GM23338 (cell line): ENCODE results near the gene ABHD16A. TPM values are rescaled to one million over a fixed set of nuclear protein-coding genes. Genes with fewer than 3 reads are reported as not detected.

Source experiments
- ATAC-seq: fragments of 200-7000 bp; cut with Tn5 transposase; 3 replicates; pipeline ENCODE4 v1.9.1; 2020
- DNase-seq: peaks from one replicate; pipeline ENCODE4 v3.0.0-alpha.2; 2015; ENCODE audit warnings: low spot score
- H2AFZ ChIP-seq: fragments of 200-600 bp; sonication (generic); 2 replicates; pipeline ENCODE4 v1.8.0; 2016; ENCODE audit warnings: antibody characterized with exemption, mild to moderate bottlenecking, moderate library complexity
- H3F3A ChIP-seq: fragments of 200-600 bp; sonication (generic); replicated peaks from 2 replicates; pipeline ENCODE4 v1.8.0; 2017; ENCODE audit warnings: antibody characterized with exemption, mixed run types, low read depth
- H3K27ac ChIP-seq: fragments of 200-600 bp; sonication (generic); 2 replicates; pipeline ENCODE4 v1.6.1; 2016; ENCODE audit warnings: low read depth
- H3K27me3 ChIP-seq: fragments of 200-600 bp; sonication (generic); 2 replicates; pipeline ENCODE4 v1.8.0; 2016; ENCODE audit warnings: mild to moderate bottlenecking, mixed run types, moderate library complexity; ENCODE audit not compliant: insufficient read depth
- H3K36me3 ChIP-seq: fragments of 200-600 bp; sonication (generic); 2 replicates; pipeline ENCODE4 v1.8.0; 2016; ENCODE audit warnings: mild to moderate bottlenecking; ENCODE audit not compliant: insufficient read depth
- H3K4me1 ChIP-seq: fragments of 200-600 bp; sonication (generic); 2 replicates; pipeline ENCODE4 v1.8.0; 2016; ENCODE audit warnings: mild to moderate bottlenecking, moderate library complexity; ENCODE audit not compliant: insufficient read depth
- H3K4me2 ChIP-seq: fragments of 200-600 bp; sonication (generic); 2 replicates; pipeline ENCODE4 v1.7.1; 2017; ENCODE audit warnings: mixed run types
- H3K4me3 ChIP-seq: fragments of 200-600 bp; sonication (generic); 2 replicates; pipeline ENCODE4 v1.6.1; 2016; ENCODE audit warnings: mixed run types
- H3K79me2 ChIP-seq: fragments of 200-600 bp; sonication (generic); replicated peaks from 2 replicates; pipeline ENCODE4 v1.8.0; 2017; ENCODE audit warnings: mild to moderate bottlenecking; ENCODE audit not compliant: insufficient read depth
- H3K9me2 ChIP-seq: fragments of 200-600 bp; sonication (generic); 2 replicates; pipeline ENCODE4 v1.8.0; 2017; ENCODE audit not compliant: insufficient read depth
- H4K20me1 ChIP-seq: fragments of 200-600 bp; sonication (generic); replicated peaks from 2 replicates; pipeline ENCODE4 v1.8.0; 2017; ENCODE audit warnings: mild to moderate bottlenecking; ENCODE audit not compliant: insufficient read depth
- H3K27ac Mint-ChIP-seq: 2 replicates; pipeline ENCODE4 v1.8.0; 2020; ENCODE audit warnings: inconsistent platforms, mild to moderate bottlenecking, moderate library complexity, mixed read lengths
- H3K27me3 Mint-ChIP-seq: 3 replicates; pipeline ENCODE4 v1.8.0; 2022; ENCODE audit warnings: low read depth, mild to moderate bottlenecking, moderate library complexity, mixed read lengths, inconsistent platforms; ENCODE audit not compliant: insufficient read depth, poor library complexity
- H3K36me3 Mint-ChIP-seq: 3 replicates; pipeline ENCODE4 v1.8.0; 2021; ENCODE audit warnings: low read depth, mild to moderate bottlenecking, inconsistent platforms, moderate library complexity, mixed read lengths
- H3K4me1 Mint-ChIP-seq: 3 replicates; pipeline ENCODE4 v1.8.0; 2020; ENCODE audit warnings: mild to moderate bottlenecking, inconsistent platforms, mixed read lengths
- H3K4me3 Mint-ChIP-seq: 3 replicates; pipeline ENCODE4 v1.8.0; 2021; ENCODE audit warnings: moderate library complexity, mild to moderate bottlenecking, inconsistent platforms, mixed read lengths
- H3K9me3 Mint-ChIP-seq: 3 replicates; pipeline ENCODE4 v1.8.0; 2020; ENCODE audit warnings: moderate library complexity, mild to moderate bottlenecking, inconsistent platforms, mixed read lengths
- CREB1 ChIP-seq: fragments of 250-450 bp; sonication (Bioruptor Pico); IDR thresholded peaks from 2 replicates; pipeline ENCODE4 v1.5.0; 2020; ENCODE audit warnings: low read depth, mild to moderate bottlenecking, moderate library complexity
- CTCF ChIP-seq, 2 experiments: fragments of 200-600 bp in 1 of 2; sonication (generic) in 1 of 2; conservative IDR thresholded peaks; 2 replicates each; pipeline versions ENCODE4 v1.5.1 to v1.6.1; 2016 to 2017; ENCODE audit warnings: antibody characterized with exemption in 2 of 2, low read depth in 2 of 2, mild to moderate bottlenecking in 2 of 2, moderate library complexity in 1 of 2
- EZH2phosphoT487 ChIP-seq: fragments of 200-600 bp; sonication (generic); IDR thresholded peaks from one replicate; pipeline ENCODE4 v1.8.1; 2018; ENCODE audit warnings: antibody characterized with exemption; ENCODE audit not compliant: unreplicated experiment
- REST ChIP-seq: IDR thresholded peaks from one replicate; pipeline ENCODE4 v1.6.1; 2018; ENCODE audit warnings: antibody characterized with exemption; ENCODE audit not compliant: unreplicated experiment
- STAT1 ChIP-seq: IDR thresholded peaks from one replicate; pipeline ENCODE4 v1.6.1; 2016; ENCODE audit warnings: antibody characterized with exemption; ENCODE audit not compliant: unreplicated experiment
- ZNF114 ChIP-seq: fragments of 250-450 bp; sonication (Bioruptor Pico); IDR thresholded peaks from 2 replicates; pipeline ENCODE4 v1.5.0; 2020; ENCODE audit warnings: mild to moderate bottlenecking, moderate library complexity
- ZNF462 ChIP-seq: fragments of 250-450 bp; sonication (Bioruptor Pico); IDR thresholded peaks from 2 replicates; pipeline ENCODE4 v1.5.0; 2020; ENCODE audit warnings: mild to moderate bottlenecking, moderate library complexity
- polyA plus RNA-seq: library from polyadenylated mRNA; unstranded; fragments of >200 nt; fragmentation: Nextera tagmentation; extraction: Ambion mirVana; gene quantifications from 2 replicates; pipeline ENCODE4 v1.2.1, GENCODE V29; 2016
- total RNA-seq: library from RNA; depleted of rRNA; stranded (reverse); fragments of >200 nt; shearing (Covaris generic); gene quantifications from 2 replicates; pipeline ENCODE4 v1.2.3, GENCODE V29; 2014

The ABHD16A gene
- total and polyA plus RNA-seq, 2 experiments from 2014 or later: 26.9 to 37.0 TPM

GRCh38 chr6:31689249-31690110 lies 13.6 kb downstream of the ABHD16A start:
- peaks cover 6% of the 10 kb centered on the region for H3K27me3 Mint-ChIP-seq
- Histone ChIP-seq H3K27ac (no peak overlapping the region), H3K9me2 (no peaks in the 10 kb centered on the region), H3K36me3 (no peaks in the 10 kb centered on the region), H2AFZ (no peak overlapping the region), H3K27me3 (no peaks in the 10 kb centered on the region), H3K4me3 (no peak overlapping the region), H3K4me1 (no peaks in the 10 kb centered on the region), H3F3A (no peaks in the 10 kb centered on the region), H3K4me2 (no peak overlapping the region), H3K79me2 (no peaks in the 10 kb centered on the region), H4K20me1 (no peaks in the 10 kb centered on the region)
- H3K9me3 Mint-ChIP-seq: no peaks in the 10 kb centered on the region
- no peak overlapping the region for H3K27ac Mint-ChIP-seq
- DNase-seq (peak; percentile 72), ATAC-seq (peak; percentile 89)
- TF ChIP-seq REST: no peak
- peak; percentile 69 to 80 for TF ChIP-seq CTCF (conservative IDR thresholded peaks at IDR 0.05; ENCODE audit: low read depth in 2 of 2)
- no peaks in the 10 kb centered on the region; the same call in 2 of the 3 replicates for H3K4me1 Mint-ChIP-seq
- H3K4me3 Mint-ChIP-seq: no peak overlapping the region
- H3K36me3 Mint-ChIP-seq: peaks cover 19% of the 10 kb centered on the region

GRCh38 chr6:31687860-31688693 lies 15.0 kb downstream of the ABHD16A start:
- Histone ChIP-seq H3K27me3 (no peaks in the 10 kb centered on the region), H4K20me1 (no peaks in the 10 kb centered on the region), H3K36me3 (no peaks in the 10 kb centered on the region), H2AFZ (no peak overlapping the region), H3K4me1 (peaks cover 3% of the 10 kb centered on the region), H3K79me2 (no peaks in the 10 kb centered on the region), H3K27ac (no peak overlapping the region), H3K4me3 (no peak overlapping the region), H3K4me2 (no peak overlapping the region), H3K9me2 (no peaks in the 10 kb centered on the region), H3F3A (no peaks in the 10 kb centered on the region)
- Mint-ChIP-seq H3K4me3 (no peak overlapping the region), H3K9me3 (no peaks in the 10 kb centered on the region), H3K27ac (no peak overlapping the region), H3K4me1 (peaks cover 4% of the 10 kb centered on the region), H3K27me3 (peaks cover 11% of the 10 kb centered on the region), H3K36me3 (peaks cover 17% of the 10 kb centered on the region)
- DNase-seq (no peak), ATAC-seq (peak; percentile 15; the same call in 1 of the 3 replicates)
- TF ChIP-seq EZH2phosphoT487: no peak
- no peak for TF ChIP-seq CREB1 (CRISPR knock-in tag)
- TF ChIP-seq STAT1: no peak
- no peak for TF ChIP-seq ZNF462 (CRISPR knock-in tag)
- TF ChIP-seq ZNF114 (CRISPR knock-in tag): no peak
